NCI-H2196 (cell line): ENCODE data around the gene BLNK.

Source experiments
- DNase-seq: peaks from one replicate; lab custom pipeline; 2025; ENCODE audit not compliant: unreplicated experiment; lab: John Stamatoyannopoulos, UW

The BLNK gene

DNA sequence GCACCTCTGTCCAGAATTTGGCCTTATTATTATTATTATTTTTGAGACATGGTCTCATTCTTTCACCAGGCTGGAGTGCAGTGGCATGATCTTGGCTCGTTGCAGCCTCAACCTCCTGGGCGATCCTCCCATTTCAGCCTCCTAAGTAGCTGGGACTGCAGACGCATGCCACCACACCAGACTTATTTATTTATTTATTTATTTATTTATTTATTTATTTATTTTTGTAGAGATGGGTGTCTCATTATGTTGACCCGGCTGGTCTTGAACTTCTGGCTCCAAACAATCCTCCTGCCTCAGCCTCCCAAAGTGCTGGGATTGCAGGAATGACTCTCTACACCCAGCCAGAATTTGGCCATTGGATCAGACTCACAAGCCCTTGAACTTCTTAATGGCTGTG is 6.4 kb downstream of the BLNK start:
- no peak for DNase-seq

DNA sequence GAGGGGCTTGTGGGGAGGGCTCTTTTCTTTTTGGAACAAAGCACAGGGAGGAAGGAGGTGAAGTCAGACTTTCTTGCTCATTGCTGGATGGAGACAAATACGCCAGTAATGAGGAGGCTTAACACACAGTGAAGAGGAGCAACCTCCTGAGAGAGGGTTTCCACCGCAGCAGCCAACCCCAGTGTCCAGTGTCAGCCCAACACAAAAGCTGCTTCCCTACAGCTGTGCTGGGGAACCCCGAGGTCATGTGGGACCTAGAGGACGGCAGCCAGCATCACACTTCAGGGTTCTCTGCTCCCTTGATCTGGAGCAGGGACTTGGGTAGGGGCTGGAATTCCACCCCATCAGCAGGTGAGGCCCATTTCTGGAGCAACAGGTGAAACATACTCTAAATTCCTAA is 7.7 kb downstream of the BLNK start:
- no peak for DNase-seq

DNA sequence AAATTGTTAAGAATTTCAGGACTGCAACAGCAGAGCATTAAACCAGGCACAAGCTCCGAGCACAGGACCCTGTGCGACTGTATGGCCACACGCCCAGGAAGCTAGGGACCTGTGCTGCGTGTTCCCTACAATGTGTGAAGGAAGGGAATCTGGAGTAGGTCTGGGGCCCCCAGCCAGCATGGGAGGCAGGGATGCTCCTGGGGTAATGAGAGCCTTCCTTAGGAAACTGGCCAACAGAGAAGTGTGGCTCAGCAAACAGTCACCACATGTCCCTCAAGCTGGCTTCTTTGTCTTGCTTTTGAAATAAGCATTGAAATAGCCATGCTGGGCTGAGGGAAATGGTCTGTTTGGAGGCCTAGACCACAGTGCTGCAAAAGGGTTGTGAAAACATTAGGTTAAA is 8.2 kb downstream of the BLNK start:
- no peak for DNase-seq

DNA sequence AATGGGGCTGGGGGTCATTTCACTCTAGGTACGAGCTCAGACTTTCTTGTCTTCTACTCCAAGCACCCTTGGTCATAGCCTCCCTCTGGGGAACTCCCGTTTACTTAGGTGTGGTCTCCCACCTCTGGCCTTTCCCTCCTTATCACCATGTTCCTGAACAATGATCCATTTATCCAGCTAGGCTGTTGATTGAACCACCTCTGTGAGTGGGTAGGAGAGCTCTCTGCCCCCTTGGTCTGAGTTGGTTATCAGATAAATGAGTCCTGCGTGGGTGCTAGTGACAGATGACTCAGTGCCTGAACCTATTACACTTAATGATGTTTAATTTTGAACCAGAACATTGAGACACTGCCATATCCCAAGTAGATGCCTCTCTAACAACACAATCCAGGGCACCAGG is 9.4 kb downstream of the BLNK start:
- DNase-seq: no peak

DNA sequence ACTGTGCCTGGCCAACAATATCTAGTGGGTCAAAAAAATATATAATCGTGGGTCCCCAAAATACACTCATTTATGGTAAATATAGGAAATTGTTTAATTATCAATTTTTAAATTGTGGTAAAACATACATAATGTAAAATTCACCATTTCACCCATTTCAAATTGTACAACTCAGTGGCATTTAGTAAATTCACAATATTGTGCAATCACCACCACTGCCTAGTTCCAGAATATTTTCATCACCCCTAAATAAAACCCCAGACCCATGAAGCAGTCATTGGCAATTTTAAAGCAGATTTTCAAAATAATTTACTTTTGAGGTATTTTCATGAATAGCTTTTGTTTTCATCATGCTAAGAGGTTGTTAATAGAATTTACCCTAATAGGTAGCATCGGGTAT is 10.2 kb downstream of the BLNK start:
- DNase-seq: no peak

DNA sequence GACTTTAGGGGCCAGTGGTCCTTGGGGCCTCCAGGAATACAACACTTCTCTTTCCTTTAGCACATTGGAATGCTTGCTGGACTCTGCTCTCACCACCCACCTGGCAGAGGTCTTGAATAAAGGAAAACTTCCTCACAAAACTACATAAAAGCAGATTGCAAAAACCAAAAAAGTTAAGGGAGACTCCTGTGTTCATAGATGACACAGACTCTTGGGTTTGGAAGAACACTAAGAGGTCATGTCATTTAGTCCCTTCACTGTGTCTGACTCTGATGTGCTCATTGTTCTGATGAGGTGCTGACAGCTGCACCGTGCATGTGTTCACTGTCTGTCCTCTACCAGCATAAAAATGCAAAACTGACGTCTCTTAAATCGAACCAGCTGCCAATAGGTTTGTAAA is 11.4 kb downstream of the BLNK start:
- no peak for DNase-seq

DNA sequence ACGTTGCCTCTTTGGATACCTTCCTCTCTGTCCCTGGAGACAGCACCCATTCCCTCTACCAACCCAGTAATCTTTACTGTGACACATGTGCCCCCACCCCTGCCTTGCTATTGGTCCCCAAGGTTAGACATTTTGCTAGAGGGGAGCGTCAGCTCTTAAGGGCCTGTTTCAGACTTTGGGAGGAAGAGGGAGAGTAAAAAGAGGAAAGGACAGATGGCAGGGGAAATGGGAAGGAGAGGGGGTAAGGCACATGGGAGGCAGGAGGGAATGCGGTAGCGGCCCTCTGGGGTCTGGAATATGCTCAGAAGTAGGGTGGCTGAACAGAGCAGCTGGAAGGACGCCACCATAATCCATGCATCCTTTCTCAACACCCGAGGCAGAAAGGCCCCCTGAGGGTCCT is 12.2 kb downstream of the BLNK start:
- no peak for DNase-seq

DNA sequence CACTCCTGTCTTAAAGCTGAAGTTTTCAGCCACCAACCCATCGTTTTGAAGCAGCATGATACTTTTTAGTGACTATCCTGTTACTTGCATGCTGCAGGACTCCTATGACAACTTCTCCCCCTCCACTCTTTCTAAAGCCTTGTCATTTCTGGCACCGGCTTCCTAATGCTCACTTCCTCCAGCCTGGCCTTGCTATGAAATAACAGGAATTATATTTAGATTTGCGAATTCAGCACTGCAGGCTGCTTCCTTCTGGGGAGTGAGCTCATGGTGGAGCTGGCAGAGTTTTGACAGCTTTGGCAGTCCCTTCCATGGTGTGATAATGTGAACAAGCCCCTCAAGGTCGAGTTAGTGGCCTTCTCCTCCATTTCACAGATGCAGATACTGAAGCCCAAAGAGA is 13.4 kb downstream of the BLNK start:
- no peak for DNase-seq

DNA sequence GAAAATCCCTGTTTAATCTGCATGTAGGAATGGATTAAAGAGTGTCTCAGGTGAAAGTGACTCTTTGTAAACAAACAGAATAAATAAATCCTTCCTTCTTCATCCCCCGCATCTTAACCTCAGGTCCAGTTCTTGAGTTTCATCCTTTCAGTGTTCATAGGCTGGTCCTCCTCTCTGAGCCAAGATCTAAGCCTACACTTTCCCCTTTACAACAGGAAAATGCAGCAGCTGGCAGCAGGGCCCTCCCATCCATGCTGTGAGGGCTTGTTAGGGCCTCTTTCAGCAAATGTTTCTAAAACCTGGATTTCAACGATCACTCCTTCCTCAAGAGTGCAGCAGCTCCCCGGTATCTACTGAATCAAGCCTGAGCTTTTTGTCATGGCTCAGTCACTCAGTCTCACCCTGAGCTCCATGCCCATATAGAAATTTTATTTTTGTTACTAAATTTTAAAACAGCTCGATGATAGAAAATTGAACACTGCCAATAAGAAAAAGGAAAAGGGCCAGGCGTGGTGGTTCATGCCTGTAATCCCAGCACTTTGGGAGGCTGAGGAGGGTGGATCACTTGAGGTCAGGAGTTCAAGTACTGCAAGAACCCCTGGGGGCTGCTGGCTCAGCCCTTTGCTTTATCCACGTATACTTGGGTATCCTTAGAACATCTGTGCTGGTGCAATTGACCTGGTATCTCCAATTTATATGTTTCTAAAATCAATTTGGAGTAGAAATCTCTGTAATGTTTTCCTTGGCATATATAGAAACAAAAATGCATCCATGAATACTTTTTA is 15.6 kb downstream of the BLNK start:
- no peak for DNase-seq

DNA sequence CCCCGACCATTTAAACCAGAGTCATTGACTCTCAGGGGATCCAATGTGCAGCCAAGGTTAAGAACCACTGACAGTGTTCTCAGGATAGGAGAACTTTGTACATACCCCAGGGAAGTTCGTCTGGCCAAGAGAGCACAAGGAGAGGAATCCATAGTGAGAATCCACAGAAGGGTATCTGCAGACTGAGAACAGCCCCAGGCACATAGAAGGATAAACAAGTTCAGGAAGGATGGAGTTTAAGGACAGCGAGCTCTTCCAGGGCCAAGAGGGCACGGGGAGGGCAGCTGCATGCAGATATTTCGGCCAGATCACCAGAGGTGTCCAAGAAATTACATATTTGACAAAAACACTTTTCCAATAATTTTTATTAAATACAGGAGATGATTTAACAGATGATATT is 16.4 kb downstream of the BLNK start:
- DNase-seq: no peak

DNA sequence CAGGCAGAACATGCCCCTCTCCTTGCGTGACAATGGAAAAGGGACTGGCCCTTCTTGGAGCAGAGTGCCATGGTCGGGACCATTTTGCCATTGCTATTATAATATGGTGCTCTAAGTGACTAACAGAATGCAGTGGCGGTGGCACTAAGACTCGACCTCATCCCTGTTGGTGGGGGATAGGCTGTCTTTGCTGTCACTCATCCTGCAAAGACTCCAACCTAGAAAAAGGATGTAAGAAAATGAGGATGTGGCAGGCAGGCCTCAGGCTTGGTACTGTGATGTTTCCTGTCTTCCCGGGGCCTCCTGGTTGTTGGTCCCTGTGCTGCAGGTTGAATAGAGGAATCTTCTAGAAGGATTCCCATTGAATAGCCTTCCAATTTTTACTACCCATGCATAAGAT is 18.6 kb downstream of the BLNK start:
- no peak for DNase-seq

DNA sequence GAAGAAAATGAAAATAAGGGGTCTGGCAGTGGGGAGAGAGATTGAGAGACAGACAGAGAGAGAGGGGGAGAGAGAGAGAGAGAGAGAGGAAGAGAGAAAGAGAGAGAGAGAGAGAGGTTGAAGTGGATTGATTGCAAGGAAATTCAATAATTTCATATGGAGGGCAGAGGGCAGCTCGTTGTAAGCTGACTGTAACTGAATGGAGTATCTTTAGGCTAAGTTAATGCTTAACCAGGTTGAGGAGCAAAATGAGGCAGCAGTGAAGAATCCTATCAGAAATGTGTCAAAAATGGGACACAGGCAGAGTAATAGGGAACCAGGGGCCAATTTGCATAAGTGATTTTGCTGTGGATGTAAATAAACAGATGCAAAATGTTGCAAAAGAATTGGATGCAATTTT is 21.0 kb downstream of the BLNK start:
- DNase-seq: no peak

DNA sequence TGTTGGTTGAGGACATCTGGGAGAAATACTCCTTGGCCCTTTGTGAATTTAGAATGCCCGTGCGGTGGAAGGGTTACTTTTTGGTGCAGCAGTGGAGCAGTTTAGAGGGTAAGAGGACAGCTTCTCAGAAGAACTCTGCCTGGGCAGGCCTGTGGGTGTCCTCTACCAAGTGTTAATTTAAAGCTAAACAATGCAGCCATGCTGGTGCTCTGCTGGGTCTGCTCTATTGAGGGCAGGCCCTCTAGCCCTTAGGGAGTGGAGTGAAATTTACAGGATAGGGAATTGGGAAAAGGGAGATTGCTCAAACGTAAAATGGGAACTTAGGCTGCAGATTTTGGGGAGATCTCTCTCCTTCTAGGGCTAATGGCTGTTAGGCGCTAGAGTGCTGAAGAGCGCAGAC is 22.1 kb downstream of the BLNK start:
- DNase-seq: no peak

DNA sequence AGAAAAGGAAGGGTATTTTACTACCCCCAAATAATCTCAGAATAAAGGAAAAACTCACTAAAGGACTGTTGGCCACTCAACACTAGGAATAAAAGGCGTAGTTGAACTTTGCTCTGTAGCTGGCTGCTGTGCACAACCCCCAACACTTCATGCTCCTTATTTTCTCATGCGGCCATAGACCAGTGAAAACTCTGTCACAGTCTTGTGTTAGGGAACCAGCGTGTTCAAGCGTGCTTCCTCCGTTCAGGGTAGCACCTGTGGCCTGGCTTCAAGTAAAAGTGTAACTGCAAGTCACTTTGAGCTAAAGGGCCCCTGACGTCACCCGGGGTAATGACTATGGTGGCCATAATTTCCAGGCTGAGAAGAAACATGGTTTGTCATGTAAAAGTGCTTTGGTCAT is 27.0 kb downstream of the BLNK start:
- no peak for DNase-seq

DNA sequence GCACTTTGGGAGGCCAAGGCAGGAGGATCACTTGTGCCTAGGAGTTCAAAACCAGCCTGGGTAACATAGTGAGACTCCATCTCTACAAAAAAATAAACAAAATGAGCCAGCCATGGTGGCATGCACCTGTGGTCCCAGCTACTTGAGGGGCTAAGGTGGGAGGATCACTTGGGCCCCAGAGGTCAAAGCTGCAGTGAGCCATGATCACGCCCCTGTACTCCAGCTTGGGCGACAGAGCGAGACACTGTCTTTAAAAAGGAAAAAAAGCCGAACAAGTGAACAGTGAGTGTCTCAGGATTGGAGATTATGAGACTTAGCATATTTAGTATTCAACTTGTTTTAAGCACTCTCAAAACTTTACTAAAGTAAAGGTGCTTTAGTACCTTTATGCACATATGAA is 28.1 kb downstream of the BLNK start:
- DNase-seq: no peak

DNA sequence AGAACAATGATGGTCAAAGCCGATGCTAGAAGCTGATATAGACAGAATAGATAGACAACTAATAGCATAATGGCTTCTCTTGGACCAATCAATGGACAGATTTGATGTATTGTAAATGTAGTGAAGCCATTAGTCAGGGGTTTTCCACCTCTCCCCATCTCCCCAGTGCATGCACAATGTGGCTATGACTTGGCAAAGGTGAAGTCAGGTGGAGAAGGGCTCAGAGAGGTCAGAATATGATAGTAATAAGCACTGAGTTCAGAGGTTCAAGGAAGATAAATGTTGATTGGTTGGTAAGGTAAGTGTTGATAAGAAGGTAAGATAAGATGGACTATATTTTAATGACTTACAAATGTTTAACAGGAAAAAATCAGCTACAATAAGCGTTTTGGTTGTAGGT is 28.5 kb downstream of the BLNK start:
- DNase-seq: no peak

DNA sequence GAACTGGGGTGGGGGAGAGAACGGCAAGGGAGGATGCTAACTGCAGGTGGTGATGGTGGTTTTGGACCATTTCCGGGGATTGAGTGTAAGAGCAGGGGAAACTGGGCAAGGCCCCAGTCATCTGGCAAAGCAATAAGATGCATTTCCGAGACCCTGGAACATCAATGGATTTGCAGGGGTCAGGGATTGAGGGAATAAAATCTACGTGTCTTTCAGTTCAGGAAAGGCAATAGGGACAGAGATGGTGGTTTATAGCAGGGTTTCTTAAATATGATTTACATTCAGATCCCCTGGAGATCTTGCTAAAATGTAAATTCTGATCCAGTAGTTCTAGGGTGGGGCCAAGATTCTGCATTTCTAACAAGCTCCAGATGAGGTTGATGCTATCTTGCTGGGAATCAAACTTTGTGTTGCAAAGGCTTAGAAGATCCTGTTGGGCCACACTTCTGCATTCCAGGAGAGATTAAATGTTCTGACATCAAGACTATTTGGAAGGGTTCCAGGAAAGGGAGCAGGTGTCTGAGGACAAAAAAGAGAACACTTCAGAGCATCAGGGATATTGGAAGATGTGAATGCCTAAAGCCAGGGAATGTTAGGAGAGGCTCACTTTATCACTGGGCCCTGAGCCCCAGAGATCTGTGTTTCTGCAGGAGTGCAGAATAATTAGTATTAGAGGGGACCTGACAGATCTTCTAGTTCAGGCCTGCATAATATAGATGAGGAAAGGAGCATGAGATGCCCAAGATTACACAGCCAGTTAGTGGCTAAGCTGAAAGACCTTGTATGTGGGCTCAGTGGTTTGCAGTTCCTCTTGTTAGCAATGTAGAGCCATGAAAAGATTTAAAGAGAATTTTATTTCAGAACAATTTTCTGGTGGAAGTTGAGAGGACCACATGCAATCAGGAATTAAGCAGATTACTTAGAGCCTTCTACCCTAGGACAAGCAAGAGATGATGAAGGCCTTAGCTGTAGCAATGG is 32.4 kb downstream of the BLNK start:
- DNase-seq: peak; percentile 13

DNA sequence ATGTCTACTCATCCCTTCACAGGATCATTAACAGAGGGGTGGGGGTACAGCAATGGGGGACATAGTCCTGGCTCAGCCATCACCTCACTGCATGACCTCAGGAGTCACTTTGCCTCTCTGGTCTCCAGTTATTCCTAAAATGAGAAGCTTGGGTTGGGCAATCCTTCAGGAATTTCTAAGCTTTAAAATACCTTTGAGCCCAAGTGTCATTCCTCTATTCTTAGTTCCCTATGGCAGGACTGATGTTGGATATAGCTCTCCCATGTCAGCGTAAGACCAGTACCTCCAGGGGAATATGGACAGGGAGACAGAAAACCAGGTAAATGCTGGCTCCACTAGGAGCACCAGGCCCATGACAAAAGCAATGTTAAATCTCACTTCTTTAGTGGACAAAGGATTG is 34.5 kb downstream of the BLNK start:
- DNase-seq: no peak

DNA sequence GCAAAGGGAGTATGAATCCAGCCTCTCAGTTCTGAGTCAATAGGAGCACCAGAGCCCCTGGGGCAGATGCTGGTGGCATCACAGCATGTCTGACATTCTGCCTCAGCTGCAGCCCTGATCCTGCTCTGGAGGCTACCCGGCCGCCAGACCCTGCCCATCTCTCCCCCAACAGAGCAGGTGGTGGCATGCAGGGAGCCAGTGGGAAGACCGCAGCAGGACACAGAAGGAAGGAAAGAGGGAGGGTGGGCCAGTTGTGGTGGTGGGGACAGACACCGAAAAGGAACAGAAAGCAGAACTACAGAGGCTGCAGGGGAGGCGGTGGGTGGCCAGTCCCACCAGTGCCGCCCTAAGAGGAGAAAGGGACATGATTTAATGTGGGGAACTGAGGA is 35.3 kb downstream of the BLNK start:
- no peak for DNase-seq

DNA sequence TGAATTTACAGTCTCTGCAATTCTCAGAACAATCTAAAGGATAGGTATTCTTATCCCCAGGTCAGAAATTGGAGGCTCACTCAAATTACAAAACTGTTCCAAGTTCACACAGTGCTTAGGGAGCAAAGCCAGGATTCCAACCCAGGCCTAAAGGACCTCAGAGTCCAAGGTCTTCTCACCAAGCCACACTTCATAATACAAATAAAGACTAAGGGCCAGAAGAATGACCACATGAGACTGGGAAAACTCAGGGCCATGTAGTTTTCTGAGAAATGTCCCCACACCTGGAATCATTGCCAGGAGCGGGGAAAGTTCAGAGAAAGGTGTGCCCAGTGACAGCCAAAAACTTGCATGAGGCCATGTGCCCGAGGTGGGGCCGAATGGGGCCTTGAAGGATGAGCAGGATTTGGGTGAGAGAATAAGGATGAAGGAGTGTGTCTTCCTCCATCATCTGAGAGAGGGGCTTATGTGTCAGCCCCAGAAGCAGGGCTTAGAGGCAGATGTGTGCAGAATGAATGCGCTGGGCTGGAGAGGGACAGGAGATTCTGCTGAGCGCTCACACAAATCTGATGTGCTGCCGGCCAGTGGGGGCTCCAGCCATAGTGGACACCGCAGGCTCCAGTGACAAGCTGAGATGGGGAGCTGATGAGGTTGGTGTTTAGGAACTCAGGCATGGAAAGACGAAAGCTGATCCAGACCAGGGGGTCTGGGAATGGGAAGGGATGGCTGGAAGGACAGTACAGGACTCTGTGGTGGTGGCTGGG is 35.9 kb downstream of the BLNK start:
- no peak for DNase-seq

DNA sequence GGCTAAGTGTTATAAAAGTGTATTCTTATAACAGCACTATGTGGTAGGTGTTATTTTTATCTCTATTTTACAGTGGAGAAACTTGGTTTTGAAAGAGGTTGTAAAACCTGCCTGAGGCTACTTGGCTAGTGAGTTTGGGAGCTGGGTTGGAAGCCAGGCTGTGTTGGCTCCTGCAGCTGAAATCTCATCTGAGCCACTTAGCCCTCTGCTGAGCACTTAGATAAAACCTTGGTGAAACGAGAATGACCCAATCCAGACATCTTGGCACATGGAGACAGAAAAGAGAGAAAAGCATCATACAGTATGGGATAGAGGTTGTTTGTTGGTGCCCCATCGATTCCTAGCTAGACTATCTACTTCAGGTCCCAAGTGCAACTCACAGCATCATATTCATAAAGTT is 37.4 kb downstream of the BLNK start:
- DNase-seq: no peak

DNA sequence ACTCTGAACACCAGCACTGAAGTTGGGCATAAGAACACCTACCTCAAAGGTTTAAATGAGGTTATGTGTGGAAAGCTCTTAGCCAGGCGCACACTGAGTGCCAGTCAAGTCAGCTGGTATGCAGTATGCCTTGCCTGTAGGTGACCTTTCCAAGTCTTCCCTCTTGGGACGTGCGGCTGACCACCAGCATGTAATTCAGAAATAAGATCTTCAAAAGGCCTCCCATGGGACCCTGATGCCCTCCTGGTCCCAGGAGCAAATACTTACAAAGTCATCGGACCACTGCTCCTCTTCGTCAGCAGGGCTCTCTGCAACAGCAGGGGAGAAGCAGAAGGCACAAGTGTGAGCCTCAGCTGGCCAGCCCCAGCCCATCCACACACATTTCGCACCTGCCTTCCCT is 40.8 kb downstream of the BLNK start:
- no peak for DNase-seq
